MM.1S (cell line): ENCODE results near the gene BCL2.

Experiments used
- DNase-seq: peaks from one replicate; pipeline ENCODE4 v3.0.0-alpha.2; 2015
- H2AFZ ChIP-seq: fragments of 300-600 bp; sonication (generic); 2 replicates; pipeline ENCODE4 v1.6.0; 2016; ENCODE audit warnings: antibody characterized with exemption, low read length
- H3F3A ChIP-seq: fragments of 300-600 bp; sonication (generic); 2 replicates; pipeline ENCODE4 v1.6.1; 2016; ENCODE audit warnings: mild to moderate bottlenecking, antibody characterized with exemption, low read length, moderate library complexity, mixed read lengths; ENCODE audit not compliant: insufficient read depth
- H3K27ac ChIP-seq: fragments of 300-600 bp; sonication (generic); 2 replicates; pipeline ENCODE4 v1.5.1; 2016; ENCODE audit warnings: mild to moderate bottlenecking, low read length
- H3K27me3 ChIP-seq: fragments of 300-600 bp; sonication (generic); replicated peaks from 2 replicates; pipeline ENCODE4 v1.6.0; 2016; ENCODE audit warnings: low read length; ENCODE audit not compliant: insufficient read depth
- H3K36me3 ChIP-seq: fragments of 300-600 bp; sonication (generic); replicated peaks from 2 replicates; pipeline ENCODE4 v1.6.1; 2016; ENCODE audit warnings: mild to moderate bottlenecking, low read length, mixed read lengths; ENCODE audit not compliant: insufficient read depth
- H3K4me1 ChIP-seq: fragments of 300-600 bp; sonication (generic); 2 replicates; pipeline ENCODE4 v1.6.1; 2016; ENCODE audit warnings: low read length, mixed read lengths
- H3K4me2 ChIP-seq: fragments of 300-600 bp; sonication (generic); 2 replicates; pipeline ENCODE4 v1.6.0; 2016; ENCODE audit warnings: low read depth, low read length
- H3K4me3 ChIP-seq: fragments of 300-600 bp; sonication (generic); 2 replicates; pipeline ENCODE4 v1.5.1; 2016; ENCODE audit warnings: low read length, mixed read lengths
- H3K79me2 ChIP-seq: fragments of 300-600 bp; sonication (generic); 2 replicates; pipeline ENCODE4 v1.6.1; 2016; ENCODE audit warnings: mixed run types, low read length, mixed read lengths
- H3K9ac ChIP-seq: fragments of 300-600 bp; sonication (generic); 2 replicates; pipeline ENCODE4 v1.6.1; 2016; ENCODE audit warnings: low read length, mixed read lengths
- H3K9me2 ChIP-seq: fragments of 300-600 bp; sonication (generic); replicated peaks from 2 replicates; pipeline ENCODE4 v1.6.1; 2016; ENCODE audit warnings: mild to moderate bottlenecking, low read length, mixed read lengths; ENCODE audit not compliant: insufficient read depth
- H3K9me3 ChIP-seq: fragments of 300-600 bp; sonication (generic); replicated peaks from 2 replicates; pipeline ENCODE4 v1.6.1; 2016; ENCODE audit warnings: mild to moderate bottlenecking, low read length, mixed read lengths; ENCODE audit not compliant: insufficient read depth
- H4K20me1 ChIP-seq: fragments of 300-600 bp; sonication (generic); 2 replicates; pipeline ENCODE4 v1.6.1; 2016; ENCODE audit warnings: mild to moderate bottlenecking, low read length, moderate library complexity, mixed read lengths; ENCODE audit not compliant: insufficient read depth
- CTCF ChIP-seq: fragments of 300-600 bp; sonication (generic); IDR thresholded peaks from 2 replicates; pipeline ENCODE4 v1.5.1; 2016; ENCODE audit warnings: antibody characterized with exemption, low read length, mixed read lengths
- EZH2 ChIP-seq: fragments of 300-600 bp; sonication (generic); optimal IDR thresholded peaks from 2 replicates; pipeline ENCODE3; 2017; ENCODE audit warnings: low read depth, mild to moderate bottlenecking, antibody characterized with exemption, low read length, mixed read lengths
- EZH2phosphoT487 ChIP-seq: fragments of 300-600 bp; sonication (generic); IDR thresholded peaks from 2 replicates; pipeline ENCODE4 v1.6.1; 2018; ENCODE audit warnings: antibody characterized with exemption, low read length

BCL2 gene

GRCh38 chr18:63143330-63143771 lies 176.2 kb downstream of the BCL2 start:
- no peaks in the 10 kb centered on the region for H3K9me3 ChIP-seq
- H3K4me2 ChIP-seq: peak overlapping the region; percentile 72
- peak overlapping the region; percentile 56 for H3K9ac ChIP-seq
- H3K4me3 ChIP-seq: peak overlapping the region; percentile 18; the same call in 1 of the 2 replicates
- H3K4me1 ChIP-seq: peaks cover 54% of the 10 kb centered on the region
- peaks cover 86% of the 10 kb centered on the region for H3K79me2 ChIP-seq
- no peak for DNase-seq
- no peak for TF ChIP-seq CTCF
- no peak for TF ChIP-seq EZH2
- TF ChIP-seq EZH2phosphoT487: no peak
- H2AFZ ChIP-seq: no peak overlapping the region
- peak overlapping the region; percentile 76; the same call in 1 of the 2 replicates for H3K27ac ChIP-seq
- H3K36me3 ChIP-seq: no peaks in the 10 kb centered on the region
- peaks cover 43% of the 10 kb centered on the region for H3F3A ChIP-seq
- H4K20me1 ChIP-seq: no peaks in the 10 kb centered on the region
- H3K27me3 ChIP-seq: no peaks in the 10 kb centered on the region
- H3K9me2 ChIP-seq: no peaks in the 10 kb centered on the region

GRCh38 chr18:63142594-63143225 lies 176.9 kb downstream of the BCL2 start:
- peaks cover 57% of the 10 kb centered on the region for H3K4me1 ChIP-seq
- DNase-seq: no peak
- H3K9me2 ChIP-seq: no peaks in the 10 kb centered on the region
- H3F3A ChIP-seq: peaks cover 46% of the 10 kb centered on the region
- H3K9ac ChIP-seq: peak overlapping the region; percentile 56
- H3K4me2 ChIP-seq: peak overlapping the region; percentile 72
- H3K27me3 ChIP-seq: no peaks in the 10 kb centered on the region
- no peak overlapping the region for H2AFZ ChIP-seq
- TF ChIP-seq CTCF (no peak), EZH2phosphoT487 (no peak), EZH2 (no peak)
- no peaks in the 10 kb centered on the region for H3K9me3 ChIP-seq
- no peaks in the 10 kb centered on the region for H4K20me1 ChIP-seq
- peak overlapping the region; percentile 18; the same call in 1 of the 2 replicates for H3K4me3 ChIP-seq
- H3K36me3 ChIP-seq: no peaks in the 10 kb centered on the region
- H3K79me2 ChIP-seq: peaks cover 85% of the 10 kb centered on the region
- peak overlapping the region; percentile 76 for H3K27ac ChIP-seq

GRCh38 chr18:63141778-63142176 lies 177.8 kb downstream of the BCL2 start:
- Histone ChIP-seq H3K27ac (peak overlapping the region; percentile 76), H3F3A (peaks cover 46% of the 10 kb centered on the region), H3K4me3 (peak overlapping the region; percentile 28; the same call in 1 of the 2 replicates), H3K4me2 (peak overlapping the region; percentile 72), H3K9me2 (no peaks in the 10 kb centered on the region), H2AFZ (no peak overlapping the region), H3K4me1 (peaks cover 60% of the 10 kb centered on the region), H3K27me3 (no peaks in the 10 kb centered on the region), H3K36me3 (no peaks in the 10 kb centered on the region), H3K9me3 (no peaks in the 10 kb centered on the region), H3K9ac (peak overlapping the region; percentile 56), H4K20me1 (no peaks in the 10 kb centered on the region), H3K79me2 (peaks cover 85% of the 10 kb centered on the region)
- DNase-seq: peak; percentile 43
- TF ChIP-seq CTCF: no peak
- TF ChIP-seq EZH2phosphoT487: no peak
- TF ChIP-seq EZH2: no peak
